Amniotic epithelial cell (primary cell): ENCODE data around the gene RPS24.
A peak's percentile ranks its signal among the peaks of the same experiment; 100 is the strongest.
"Not testable (repeated sequence)": the region's sequence is repeated elsewhere in the genome, so short reads cannot be mapped to it uniquely, and the experiment has no call there.

Experiments
- DNase-seq: peaks from one replicate; pipeline ENCODE4 v3.0.0-alpha.2; 2010; ENCODE audit warnings: low read depth

Gene RPS24

GRCh38 chr10:78033637-78034470 is at the start of gene RPS24:
TSS of gene RPS24 (plus strand) at chr10:78033863. CDS start at chr10:78033902, 39 bp downstream.
- peak; percentile 96 for DNase-seq

- no peak for DNase-seq
Observed at GRCh38 chr10:77984986-77985385, 48.7 kb upstream of the RPS24 start.

GRCh38 chr10:77987671-77988255 is 45.9 kb upstream of the RPS24 start:
- no peak for DNase-seq

- no peak for DNase-seq
Observed at GRCh38 chr10:77989081-77989724, 44.5 kb upstream of the RPS24 start.

GRCh38 chr10:77993620-77994019 is 40.0 kb upstream of the RPS24 start:
- no peak for DNase-seq

GRCh38 chr10:77998780-77999179 is 34.9 kb upstream of the RPS24 start:
- DNase-seq = not testable (repeated sequence)

- no peak for DNase-seq
Observed at GRCh38 chr10:78000206-78000605, 33.5 kb upstream of the RPS24 start.

GRCh38 chr10:78000956-78001472 is 32.6 kb upstream of the RPS24 start:
- no peak for DNase-seq

- DNase-seq = peak; percentile 6
Observed at GRCh38 chr10:78002541-78003288, 30.9 kb upstream of the RPS24 start.

- DNase-seq = no peak
Observed at GRCh38 chr10:78004215-78005026, 29.2 kb upstream of the RPS24 start.

- no peak for DNase-seq
Observed at GRCh38 chr10:78007172-78007571, 26.5 kb upstream of the RPS24 start.

- no peak for DNase-seq
Observed at GRCh38 chr10:78009662-78010061, 24.0 kb upstream of the RPS24 start.

GRCh38 chr10:78010278-78010677 is 23.4 kb upstream of the RPS24 start:
- DNase-seq = no peak

- no peak for DNase-seq
Observed at GRCh38 chr10:78011065-78011464, 22.6 kb upstream of the RPS24 start.

GRCh38 chr10:78013564-78013963 is 20.1 kb upstream of the RPS24 start:
- no peak for DNase-seq

- DNase-seq = no peak
Observed at GRCh38 chr10:78015546-78015945, 18.1 kb upstream of the RPS24 start.

- no peak for DNase-seq
Observed at GRCh38 chr10:78017856-78018255, 15.8 kb upstream of the RPS24 start.

GRCh38 chr10:78019264-78019663 is 14.4 kb upstream of the RPS24 start:
- DNase-seq = no peak

- no peak for DNase-seq
Observed at GRCh38 chr10:78021201-78021600, 12.5 kb upstream of the RPS24 start.

- no peak for DNase-seq
Observed at GRCh38 chr10:78023741-78024140, 9.9 kb upstream of the RPS24 start.

- no peak for DNase-seq
Observed at GRCh38 chr10:78025685-78026364, 7.8 kb upstream of the RPS24 start.
